ENCODE results near the gene TCF7L1. TPM values are rescaled to one million over a fixed set of nuclear protein-coding genes. Genes with fewer than 3 reads are reported as not detected.

The TCF7L1 gene
- polyA plus RNA-seq, 1 donor from 2014 or later = not detected

GRCh38 chr2:85087541-85087940 is 45.7 kb upstream of the TCF7L1 start:
- TF ChIP-seq MXI1 (conservative IDR thresholded peaks at IDR 0.05; ENCODE audit: poor library complexity, severe bottlenecking) (no peak), TAF1 (IDR thresholded peaks at IDR 0.05; ENCODE audit: low read depth) (no peak), RAD21 (conservative IDR thresholded peaks at IDR 0.05) (no peak), EZH2 (IDR thresholded peaks at IDR 0.05; ENCODE audit: borderline replicate concordance, insufficient read depth, low read length, poor library complexity, severe bottlenecking) (no peak), SMC3 (conservative IDR thresholded peaks at IDR 0.05; ENCODE audit: poor library complexity) (no peak), EP300 (conservative IDR thresholded peaks at IDR 0.05; ENCODE audit: poor library complexity, severe bottlenecking) (no peak), REST (IDR thresholded peaks at IDR 0.05; ENCODE audit: borderline replicate concordance) (no peak), POLR2AphosphoS5 (IDR thresholded peaks at IDR 0.05) (no peak)
- TF ChIP-seq, protein P1, sequence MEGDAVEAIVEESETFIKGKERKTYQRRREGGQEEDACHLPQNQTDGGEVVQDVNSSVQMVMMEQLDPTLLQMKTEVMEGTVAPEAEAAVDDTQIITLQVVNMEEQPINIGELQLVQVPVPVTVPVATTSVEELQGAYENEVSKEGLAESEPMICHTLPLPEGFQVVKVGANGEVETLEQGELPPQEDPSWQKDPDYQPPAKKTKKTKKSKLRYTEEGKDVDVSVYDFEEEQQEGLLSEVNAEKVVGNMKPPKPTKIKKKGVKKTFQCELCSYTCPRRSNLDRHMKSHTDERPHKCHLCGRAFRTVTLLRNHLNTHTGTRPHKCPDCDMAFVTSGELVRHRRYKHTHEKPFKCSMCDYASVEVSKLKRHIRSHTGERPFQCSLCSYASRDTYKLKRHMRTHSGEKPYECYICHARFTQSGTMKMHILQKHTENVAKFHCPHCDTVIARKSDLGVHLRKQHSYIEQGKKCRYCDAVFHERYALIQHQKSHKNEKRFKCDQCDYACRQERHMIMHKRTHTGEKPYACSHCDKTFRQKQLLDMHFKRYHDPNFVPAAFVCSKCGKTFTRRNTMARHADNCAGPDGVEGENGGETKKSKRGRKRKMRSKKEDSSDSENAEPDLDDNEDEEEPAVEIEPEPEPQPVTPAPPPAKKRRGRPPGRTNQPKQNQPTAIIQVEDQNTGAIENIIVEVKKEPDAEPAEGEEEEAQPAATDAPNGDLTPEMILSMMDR (IDR thresholded peaks at IDR 0.05; ENCODE audit: poor library complexity, severe bottlenecking) = no peak
- Histone ChIP-seq H3K9me3 (ENCODE audit: low read length) (peaks cover 2% of the 10 kb centered on the region), H3K79me2 (replicated peaks; ENCODE audit: insufficient read depth, low read length) (no peaks in the 10 kb centered on the region), H3K4me3 (ENCODE audit: low read length) (no peak overlapping the region), H2AFZ (ENCODE audit: low read depth, low read length) (no peak overlapping the region), H3K9ac (ENCODE audit: low read length) (no peak overlapping the region), H3K9me2 (ENCODE audit: insufficient read depth, low read length) (no peaks in the 10 kb centered on the region), H4K20me1 (ENCODE audit: insufficient read depth) (no peaks in the 10 kb centered on the region), H3K27me3 (ENCODE audit: insufficient read depth, low read depth, low read length) (no peaks in the 10 kb centered on the region), H3K27ac (ENCODE audit: low read length) (no peak overlapping the region), H3K36me3 (ENCODE audit: insufficient read depth, low read length) (no peaks in the 10 kb centered on the region), H3F3A (ENCODE audit: insufficient read depth, low read length, poor library complexity, severe bottlenecking) (no peaks in the 10 kb centered on the region), H3K4me2 (ENCODE audit: low read length) (no peak overlapping the region)

DNA sequence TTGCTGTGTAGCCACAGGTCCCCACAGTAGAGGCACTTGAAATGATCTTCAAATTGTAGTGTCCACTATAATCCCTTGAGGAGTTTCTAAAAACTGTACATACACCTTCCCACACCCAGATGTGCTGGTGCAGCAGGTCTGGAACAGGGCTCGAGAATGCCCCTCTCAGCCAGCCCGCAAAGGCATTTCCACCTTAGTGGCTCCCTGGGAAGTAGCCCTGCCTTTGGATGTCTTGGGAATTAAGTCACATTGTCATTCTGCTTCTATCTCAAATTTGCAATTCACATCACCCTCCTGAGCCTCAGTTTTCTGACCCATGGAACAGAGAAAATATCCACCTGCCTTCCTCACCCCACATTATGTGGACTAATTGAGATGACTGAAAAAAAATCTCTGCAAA is 44.3 kb upstream of the TCF7L1 start:
- Histone ChIP-seq H3K4me3 (ENCODE audit: low read length) (no peak overlapping the region), H3K27ac (ENCODE audit: low read length) (no peak overlapping the region), H3K36me3 (ENCODE audit: insufficient read depth, low read length) (no peaks in the 10 kb centered on the region), H3F3A (ENCODE audit: insufficient read depth, low read length, poor library complexity, severe bottlenecking) (no peaks in the 10 kb centered on the region), H3K27me3 (ENCODE audit: insufficient read depth, low read depth, low read length) (no peaks in the 10 kb centered on the region), H3K9me3 (ENCODE audit: low read length) (peaks cover 3% of the 10 kb centered on the region), H3K4me2 (ENCODE audit: low read length) (no peak overlapping the region), H2AFZ (ENCODE audit: low read depth, low read length) (no peak overlapping the region), H3K79me2 (replicated peaks; ENCODE audit: insufficient read depth, low read length) (no peaks in the 10 kb centered on the region), H3K9me2 (ENCODE audit: insufficient read depth, low read length) (no peaks in the 10 kb centered on the region), H4K20me1 (ENCODE audit: insufficient read depth) (no peaks in the 10 kb centered on the region), H3K9ac (ENCODE audit: low read length) (no peak overlapping the region)
- TF ChIP-seq EZH2 (IDR thresholded peaks at IDR 0.05; ENCODE audit: borderline replicate concordance, insufficient read depth, low read length, poor library complexity, severe bottlenecking) (no peak), SMC3 (conservative IDR thresholded peaks at IDR 0.05; ENCODE audit: poor library complexity) (no peak), REST (IDR thresholded peaks at IDR 0.05; ENCODE audit: borderline replicate concordance) (no peak), RAD21 (conservative IDR thresholded peaks at IDR 0.05) (no peak), POLR2AphosphoS5 (IDR thresholded peaks at IDR 0.05) (no peak), MXI1 (conservative IDR thresholded peaks at IDR 0.05; ENCODE audit: poor library complexity, severe bottlenecking) (no peak), TAF1 (IDR thresholded peaks at IDR 0.05; ENCODE audit: low read depth) (no peak), EP300 (conservative IDR thresholded peaks at IDR 0.05; ENCODE audit: poor library complexity, severe bottlenecking) (no peak)
- TF ChIP-seq, protein P1 (IDR thresholded peaks at IDR 0.05; ENCODE audit: poor library complexity, severe bottlenecking) = no peak
